Tibial artery (tissue), 4 donors: ENCODE data around the gene ARID3B.

ENCODE experiments used
- DNase-seq, 2 donors: peaks; one replicate each; pipeline ENCODE4 v3.0.0-alpha.2; 2019
- H3K27ac ChIP-seq, 2 donors: fragments of 200-600 bp; sonication (generic) in 1 of 2; 1 replicate in 1 of 2; 2 replicates in 1 of 2; pipeline ENCODE4 v1.5.1; 2018 to 2019; ENCODE audit warnings: mild to moderate bottlenecking in 1 of 2
- H3K27me3 ChIP-seq, 2 donors: fragments of 200-600 bp; sonication (generic) in 1 of 2; one replicate each; pipeline versions ENCODE4 v1.5.1 to v1.6.0; 2016 to 2019
- H3K36me3 ChIP-seq, 3 donors: fragments of 200-600 bp; sonication (generic) in 2 of 3; one replicate each; pipeline ENCODE4 v1.5.1; 2016 to 2019; ENCODE audit warnings: mild to moderate bottlenecking in 2 of 3
- H3K4me1 ChIP-seq, 4 donors: fragments of 200-600 bp; sonication (generic) in 2 of 4; 1 replicate in 3 of 4; 2 replicates in 1 of 4; pipeline ENCODE4 v1.5.1; 2016 to 2019
- H3K4me3 ChIP-seq, 2 donors: fragments of 200-600 bp; sonication (generic) in 1 of 2; 1 replicate in 1 of 2; 2 replicates in 1 of 2; pipeline ENCODE4 v1.5.1; 2018 to 2019; ENCODE audit warnings: mild to moderate bottlenecking in 2 of 2
- H3K9me3 ChIP-seq, 3 donors: fragments of 200-600 bp; sonication (generic) in 1 of 3; one replicate each; pipeline ENCODE4 v1.5.1; 2016 to 2019
- intact Hi-C: fragments of 100-400 bp; cut with DNase I; formaldehyde crosslinking; loops from one replicate; pipeline ENCODE4 v1.15.0; 2023; ENCODE audit warnings: low total_unique reads
- TF ChIP-seq, protein P1 (sequence below), 2 experiments: fragments of 200-600 bp in 1 of 2; fragments of 450-650 bp in 1 of 2; IDR thresholded peaks; one replicate each; pipeline ENCODE4 v1.5.1; 2017 to 2019; ENCODE audit warnings: antibody characterized with exemption in 2 of 2, mild to moderate bottlenecking in 1 of 2, moderate library complexity in 1 of 2

The ARID3B gene, protein sequence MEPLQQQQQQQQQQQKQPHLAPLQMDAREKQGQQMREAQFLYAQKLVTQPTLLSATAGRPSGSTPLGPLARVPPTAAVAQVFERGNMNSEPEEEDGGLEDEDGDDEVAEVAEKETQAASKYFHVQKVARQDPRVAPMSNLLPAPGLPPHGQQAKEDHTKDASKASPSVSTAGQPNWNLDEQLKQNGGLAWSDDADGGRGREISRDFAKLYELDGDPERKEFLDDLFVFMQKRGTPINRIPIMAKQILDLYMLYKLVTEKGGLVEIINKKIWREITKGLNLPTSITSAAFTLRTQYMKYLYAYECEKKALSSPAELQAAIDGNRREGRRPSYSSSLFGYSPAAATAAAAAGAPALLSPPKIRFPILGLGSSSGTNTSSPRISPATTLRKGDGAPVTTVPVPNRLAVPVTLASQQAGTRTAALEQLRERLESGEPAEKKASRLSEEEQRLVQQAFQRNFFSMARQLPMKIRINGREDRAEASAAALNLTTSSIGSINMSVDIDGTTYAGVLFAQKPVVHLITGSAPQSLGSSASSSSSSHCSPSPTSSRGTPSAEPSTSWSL

DNA sequence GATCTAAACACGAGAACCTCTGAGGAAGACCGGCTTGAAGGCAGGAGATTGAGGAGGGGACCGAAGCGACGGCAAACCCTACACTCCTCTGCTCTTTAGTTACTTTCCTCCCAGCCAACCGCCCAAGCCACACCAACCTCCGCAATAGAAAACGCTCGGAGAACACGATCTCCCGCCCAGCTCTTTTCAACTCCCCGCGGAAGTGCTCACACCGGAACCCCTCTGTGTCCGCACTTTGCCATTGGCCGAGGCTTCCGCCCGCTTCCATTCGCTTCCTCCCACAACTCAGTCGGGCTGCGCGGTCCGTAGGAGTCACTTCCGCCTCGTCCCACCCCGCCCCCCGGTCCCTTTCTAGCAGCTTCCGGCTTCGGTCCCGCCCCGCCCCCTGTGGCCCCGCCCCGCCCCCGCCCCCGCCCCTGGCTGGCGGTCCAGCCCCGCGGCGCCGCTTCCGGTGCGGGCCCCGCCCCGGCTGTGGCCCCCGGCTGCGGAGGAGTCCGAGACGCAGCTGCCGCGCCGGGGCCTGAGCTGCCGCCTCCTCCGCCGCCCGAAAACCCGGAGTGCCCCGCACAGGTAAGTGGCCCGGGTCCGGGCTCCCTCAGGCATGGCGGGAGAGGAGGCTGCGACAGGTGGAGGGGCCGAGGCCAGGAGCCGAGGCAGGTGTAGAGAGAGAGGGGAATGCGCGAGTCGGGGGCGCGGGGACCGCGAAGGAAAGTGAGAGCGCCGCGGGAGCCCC is at the start of gene ARID3B:
TSS of gene ARID3B (plus strand) at position 460 of the 733 bp plus-strand sequence. CDS start 2,717 bp downstream, outside the sequence.
- intact Hi-C loops: loop anchor here (2.0 to 5.0 kb wide), 2 partner anchors 74 kb away; partner anchors contain the start of gene CLK3

DNA sequence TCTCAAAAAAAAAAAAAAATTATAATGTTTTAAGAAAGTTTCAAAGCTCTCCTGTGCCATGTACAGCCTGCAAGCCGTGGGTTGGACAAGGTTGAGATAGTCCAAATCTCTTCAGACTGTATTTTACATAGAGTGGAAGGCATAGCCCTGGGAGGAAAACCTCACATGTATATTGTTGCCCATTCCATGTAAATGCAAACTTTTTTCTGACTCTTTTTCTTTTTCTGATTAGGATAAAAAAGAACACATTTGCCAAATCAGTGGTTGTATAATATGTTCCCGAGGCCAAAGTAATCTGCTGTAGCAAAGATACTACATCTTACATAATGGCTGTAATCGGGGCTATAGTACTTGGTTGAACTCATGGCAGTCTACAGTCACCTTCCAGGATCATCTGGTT is 44.4 kb upstream of the ARID3B start:
- H3K36me3 ChIP-seq: peaks cover 0 to under 1% (median 0%) of the 10 kb centered on the region in 3 donors
- no peaks in the 10 kb centered on the region for H3K9me3 ChIP-seq
- H3K27me3 ChIP-seq: no peaks in the 10 kb centered on the region
- H3K4me3 ChIP-seq: no peak overlapping the region
- no peak for DNase-seq
- H3K27ac ChIP-seq: no peak overlapping the region
- intact Hi-C loops: no loop called here
- TF ChIP-seq, protein P1, sequence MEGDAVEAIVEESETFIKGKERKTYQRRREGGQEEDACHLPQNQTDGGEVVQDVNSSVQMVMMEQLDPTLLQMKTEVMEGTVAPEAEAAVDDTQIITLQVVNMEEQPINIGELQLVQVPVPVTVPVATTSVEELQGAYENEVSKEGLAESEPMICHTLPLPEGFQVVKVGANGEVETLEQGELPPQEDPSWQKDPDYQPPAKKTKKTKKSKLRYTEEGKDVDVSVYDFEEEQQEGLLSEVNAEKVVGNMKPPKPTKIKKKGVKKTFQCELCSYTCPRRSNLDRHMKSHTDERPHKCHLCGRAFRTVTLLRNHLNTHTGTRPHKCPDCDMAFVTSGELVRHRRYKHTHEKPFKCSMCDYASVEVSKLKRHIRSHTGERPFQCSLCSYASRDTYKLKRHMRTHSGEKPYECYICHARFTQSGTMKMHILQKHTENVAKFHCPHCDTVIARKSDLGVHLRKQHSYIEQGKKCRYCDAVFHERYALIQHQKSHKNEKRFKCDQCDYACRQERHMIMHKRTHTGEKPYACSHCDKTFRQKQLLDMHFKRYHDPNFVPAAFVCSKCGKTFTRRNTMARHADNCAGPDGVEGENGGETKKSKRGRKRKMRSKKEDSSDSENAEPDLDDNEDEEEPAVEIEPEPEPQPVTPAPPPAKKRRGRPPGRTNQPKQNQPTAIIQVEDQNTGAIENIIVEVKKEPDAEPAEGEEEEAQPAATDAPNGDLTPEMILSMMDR (IDR thresholded peaks at IDR 0.05): no peak
- no peaks in the 10 kb centered on the region for H3K4me1 ChIP-seq

More for the DNA sequence above, at the start of gene ARID3B:
- Histone ChIP-seq H3K4me1 (peaks cover 0 to 42% (median 26%) of the 10 kb centered on the region in 4 donors), H3K27me3 (no peaks in the 10 kb centered on the region), H3K27ac (peak within 1 kb of the TSS; percentile 76 to 82), H3K4me3 (peak within 1 kb of the TSS; percentile 80 to 89), H3K36me3 (peaks cover 0 to 6% (median 0%) of the 10 kb centered on the region in 3 donors), H3K9me3 (no peaks in the 10 kb centered on the region)
- peak; percentile 98 to 99 for DNase-seq
- TF ChIP-seq, protein P1 (IDR thresholded peaks at IDR 0.05): no peak

DNA sequence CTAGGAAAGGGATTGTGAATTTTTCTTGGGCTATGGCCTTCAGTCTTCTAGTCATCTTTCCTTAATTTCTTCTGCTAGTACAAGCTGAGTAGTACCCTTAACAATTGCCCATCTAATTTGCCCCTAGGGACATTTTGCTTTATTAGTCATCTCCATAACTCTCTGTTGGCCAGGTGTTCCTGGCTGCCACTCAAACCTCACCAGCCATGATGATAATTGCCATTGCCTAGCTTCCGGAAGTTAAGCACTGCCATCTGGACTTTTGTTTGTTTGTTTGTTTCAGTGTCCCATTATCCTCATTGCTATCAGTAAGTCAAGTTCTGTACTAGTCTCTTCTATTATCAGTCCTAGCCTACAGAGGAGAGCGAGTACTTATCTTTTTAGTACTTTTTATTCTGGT is 43.4 kb upstream of the ARID3B start:
- intact Hi-C loops: no loop called here
- TF ChIP-seq, protein P1 (IDR thresholded peaks at IDR 0.05): no peak
- no peaks in the 10 kb centered on the region for H3K9me3 ChIP-seq
- no peaks in the 10 kb centered on the region for H3K27me3 ChIP-seq
- peaks cover 0 to 8% (median 0%) of the 10 kb centered on the region in 3 donors for H3K36me3 ChIP-seq
- no peak overlapping the region for H3K27ac ChIP-seq
- no peaks in the 10 kb centered on the region for H3K4me1 ChIP-seq
- no peak overlapping the region for H3K4me3 ChIP-seq
- no peak for DNase-seq

DNA sequence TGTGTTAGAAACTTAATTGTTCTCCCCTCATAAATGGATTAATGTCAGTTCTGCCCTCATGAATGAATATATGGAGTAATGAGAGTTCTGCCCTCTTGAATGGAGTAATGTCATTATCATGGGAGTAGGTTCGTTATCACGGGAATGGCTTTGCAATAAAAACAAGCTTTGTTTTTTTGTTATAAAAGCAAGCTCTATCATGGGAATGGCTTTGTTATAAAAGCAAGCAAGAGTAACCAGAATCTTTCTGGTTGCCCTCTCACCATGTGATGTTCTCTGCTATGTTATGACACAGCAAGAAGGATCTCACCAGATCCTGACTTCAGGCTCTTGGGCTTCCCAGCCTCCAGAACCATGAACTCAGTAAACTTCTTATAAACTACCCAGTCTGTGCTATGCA is 41.7 kb upstream of the ARID3B start:
- H3K4me1 ChIP-seq: no peaks in the 10 kb centered on the region
- no peaks in the 10 kb centered on the region for H3K9me3 ChIP-seq
- intact Hi-C loops: no loop called here
- H3K36me3 ChIP-seq: peaks cover 0 to 8% (median 0%) of the 10 kb centered on the region in 3 donors
- no peaks in the 10 kb centered on the region for H3K27me3 ChIP-seq
- no peak overlapping the region for H3K4me3 ChIP-seq
- DNase-seq: no peak
- H3K27ac ChIP-seq: no peak overlapping the region
- TF ChIP-seq, protein P1 (IDR thresholded peaks at IDR 0.05): no peak

DNA sequence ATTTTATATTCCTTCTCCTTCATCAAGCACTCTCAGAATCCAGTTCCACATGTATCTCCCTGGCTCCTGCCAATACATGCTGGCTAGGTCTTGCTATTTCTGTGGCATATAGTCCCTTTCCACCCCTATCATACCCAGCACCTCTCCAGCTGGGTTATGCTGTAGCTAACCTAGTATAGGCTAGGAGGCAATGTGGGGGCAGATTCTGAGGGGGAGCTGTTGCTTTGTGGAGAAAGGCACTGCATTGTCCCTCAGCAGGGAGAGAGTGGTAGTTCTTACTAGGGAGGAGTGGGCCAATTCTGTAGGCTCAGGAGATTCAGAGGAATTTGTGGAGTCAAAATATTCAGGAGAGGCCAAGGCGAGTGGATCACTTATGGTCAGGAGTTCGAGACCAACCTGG is 40.6 kb upstream of the ARID3B start:
- intact Hi-C loops: no loop called here
- TF ChIP-seq, protein P1 (IDR thresholded peaks at IDR 0.05): no peak
- no peaks in the 10 kb centered on the region for H3K27me3 ChIP-seq
- no peak overlapping the region for H3K4me3 ChIP-seq
- no peaks in the 10 kb centered on the region for H3K4me1 ChIP-seq
- H3K9me3 ChIP-seq: no peaks in the 10 kb centered on the region
- H3K27ac ChIP-seq: no peak overlapping the region
- H3K36me3 ChIP-seq: peaks cover 0 to 8% (median 0%) of the 10 kb centered on the region in 3 donors
- DNase-seq: no peak
